GM20000 (cell line): Measurements from ENCODE around the gene COL3A1.
A peak's percentile ranks its signal among the peaks of the same experiment; 100 is the strongest.

Experiments used
- DNase-seq: peaks from one replicate; pipeline ENCODE4 v3.0.0; 2012; ENCODE audit warnings: low spot score
- TF ChIP-seq, protein P1 (sequence below): IDR thresholded peaks from 2 replicates; pipeline ENCODE4 v1.5.1; 2012; ENCODE audit warnings: mild to moderate bottlenecking, control low read depth; ENCODE audit errors: extremely low read depth, missing control alignments

The COL3A1 gene

GRCh38 chr2:188975497-188976102 lies 1.4 kb downstream of the COL3A1 start:
- DNase-seq, result no peak
- TF ChIP-seq, protein P1, sequence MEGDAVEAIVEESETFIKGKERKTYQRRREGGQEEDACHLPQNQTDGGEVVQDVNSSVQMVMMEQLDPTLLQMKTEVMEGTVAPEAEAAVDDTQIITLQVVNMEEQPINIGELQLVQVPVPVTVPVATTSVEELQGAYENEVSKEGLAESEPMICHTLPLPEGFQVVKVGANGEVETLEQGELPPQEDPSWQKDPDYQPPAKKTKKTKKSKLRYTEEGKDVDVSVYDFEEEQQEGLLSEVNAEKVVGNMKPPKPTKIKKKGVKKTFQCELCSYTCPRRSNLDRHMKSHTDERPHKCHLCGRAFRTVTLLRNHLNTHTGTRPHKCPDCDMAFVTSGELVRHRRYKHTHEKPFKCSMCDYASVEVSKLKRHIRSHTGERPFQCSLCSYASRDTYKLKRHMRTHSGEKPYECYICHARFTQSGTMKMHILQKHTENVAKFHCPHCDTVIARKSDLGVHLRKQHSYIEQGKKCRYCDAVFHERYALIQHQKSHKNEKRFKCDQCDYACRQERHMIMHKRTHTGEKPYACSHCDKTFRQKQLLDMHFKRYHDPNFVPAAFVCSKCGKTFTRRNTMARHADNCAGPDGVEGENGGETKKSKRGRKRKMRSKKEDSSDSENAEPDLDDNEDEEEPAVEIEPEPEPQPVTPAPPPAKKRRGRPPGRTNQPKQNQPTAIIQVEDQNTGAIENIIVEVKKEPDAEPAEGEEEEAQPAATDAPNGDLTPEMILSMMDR, result no peak

DNA sequence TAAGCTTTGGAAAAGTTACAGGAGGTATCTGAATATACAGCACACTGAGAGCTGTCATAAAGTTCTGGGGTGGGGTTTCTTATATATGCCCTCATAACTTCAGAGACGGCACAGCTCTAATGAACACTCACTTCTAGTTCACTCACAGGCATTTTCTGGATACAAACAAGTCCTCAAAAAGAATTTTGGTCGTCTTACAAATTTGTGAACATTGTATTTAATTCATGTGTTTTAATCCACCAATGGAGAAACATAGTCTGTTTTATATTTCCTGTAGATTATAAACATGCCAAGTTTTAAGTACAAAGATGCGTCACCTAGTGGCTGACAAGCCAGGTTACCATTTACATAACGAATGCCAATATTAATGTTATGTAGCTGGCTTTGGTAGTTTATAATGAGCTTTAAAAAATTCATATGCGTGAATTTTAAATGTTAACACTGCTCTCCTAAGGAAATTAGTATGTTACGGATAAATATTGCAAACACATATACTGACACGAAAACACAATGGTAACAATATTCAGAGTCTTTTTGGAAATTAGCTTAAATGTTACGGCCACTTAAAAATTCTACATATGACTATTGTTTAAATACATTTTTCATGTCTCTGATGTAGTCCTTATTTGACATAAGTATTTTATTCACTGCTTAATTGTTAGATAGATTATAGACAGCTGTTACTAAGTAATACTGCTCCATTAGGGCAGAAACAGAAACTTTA lies 2.5 kb downstream of the COL3A1 start:
- TF ChIP-seq, protein P1, result peak; percentile 17
- DNase-seq, result no peak

- TF ChIP-seq, protein P1, result no peak
- DNase-seq, result no peak
Observed at GRCh38 chr2:188977317-188977716, 3.1 kb downstream of the COL3A1 start.

DNA sequence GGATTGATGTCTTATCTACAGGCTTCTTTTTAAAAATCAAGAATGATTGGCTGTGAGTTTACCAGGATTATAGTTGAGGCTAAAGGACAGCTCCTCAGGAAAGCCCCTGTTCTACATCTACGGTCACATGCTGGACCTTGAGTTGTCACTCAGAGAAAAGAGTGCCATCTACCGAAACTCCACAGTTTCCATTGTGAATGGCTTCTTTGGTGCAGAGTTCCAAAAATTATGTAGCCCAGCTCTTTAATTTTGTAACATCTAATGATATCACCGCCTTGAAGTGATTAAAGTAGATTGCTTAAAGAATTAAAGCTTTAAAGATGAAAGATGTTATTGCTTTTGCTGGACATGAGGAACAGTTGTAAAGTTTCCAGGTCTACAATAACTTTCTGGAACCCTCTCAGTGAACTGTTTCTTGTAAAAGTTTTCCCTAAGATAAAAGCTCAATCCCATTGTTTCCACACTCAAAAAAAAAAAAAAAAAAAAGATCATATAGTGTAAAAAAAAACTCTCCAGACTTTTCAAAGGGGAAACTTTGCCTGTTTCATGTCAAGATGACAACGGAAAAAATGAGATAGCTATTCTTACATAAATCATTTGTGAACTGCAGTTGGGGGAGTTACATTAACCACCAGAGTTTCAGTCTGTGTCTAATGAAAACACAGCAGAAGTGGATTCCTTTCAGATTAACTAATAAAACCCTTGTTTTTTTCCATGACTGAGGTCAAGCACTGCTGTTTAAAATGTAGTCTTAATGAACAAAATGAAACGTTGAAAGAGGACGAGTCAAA lies 4.3 kb downstream of the COL3A1 start:
- peak; percentile 38 for DNase-seq
- TF ChIP-seq, protein P1, result no peak

DNA sequence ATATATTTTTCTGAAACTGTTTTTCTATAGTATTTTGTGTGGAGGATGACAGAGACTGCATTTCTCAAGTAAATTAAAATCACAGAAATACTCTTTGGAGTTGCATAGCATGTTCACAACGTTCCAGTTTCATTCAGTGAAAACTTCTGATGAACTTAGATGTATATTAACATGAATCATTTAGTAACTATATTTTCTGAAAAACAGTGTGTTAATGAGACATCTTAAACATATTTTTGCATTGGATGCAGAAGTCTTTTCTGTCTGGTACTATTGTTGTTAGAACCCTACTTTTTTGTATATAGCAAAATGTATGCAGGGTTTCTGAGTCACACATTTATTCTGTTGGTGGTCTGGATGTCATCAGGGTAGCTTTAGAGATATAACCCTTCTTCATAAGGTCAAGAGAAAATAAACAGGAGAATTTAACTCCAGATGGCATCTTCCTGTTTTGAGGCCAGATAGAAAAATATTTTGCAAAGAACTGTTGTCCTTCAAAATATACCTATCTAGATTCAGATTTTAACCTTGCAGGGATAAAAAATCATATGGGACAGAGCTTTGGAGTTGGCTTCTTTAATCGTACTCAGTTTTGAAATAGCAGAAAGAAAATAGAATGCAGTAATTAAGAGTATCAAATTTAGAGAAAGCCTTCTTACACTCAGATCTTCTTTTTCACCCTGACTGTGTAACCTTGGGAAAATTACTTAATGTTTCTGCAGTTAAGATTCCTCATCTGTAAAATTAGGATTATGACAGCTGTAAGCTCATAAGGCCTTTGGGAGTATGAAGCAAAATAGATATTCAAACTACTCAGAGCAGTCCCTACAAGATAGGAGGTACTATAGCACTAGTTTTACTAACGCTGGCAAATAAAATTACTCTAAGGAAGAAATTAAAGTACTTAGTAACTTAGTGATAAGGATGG lies 5.3 kb downstream of the COL3A1 start:
- no peak for DNase-seq
- TF ChIP-seq, protein P1, result no peak

DNA sequence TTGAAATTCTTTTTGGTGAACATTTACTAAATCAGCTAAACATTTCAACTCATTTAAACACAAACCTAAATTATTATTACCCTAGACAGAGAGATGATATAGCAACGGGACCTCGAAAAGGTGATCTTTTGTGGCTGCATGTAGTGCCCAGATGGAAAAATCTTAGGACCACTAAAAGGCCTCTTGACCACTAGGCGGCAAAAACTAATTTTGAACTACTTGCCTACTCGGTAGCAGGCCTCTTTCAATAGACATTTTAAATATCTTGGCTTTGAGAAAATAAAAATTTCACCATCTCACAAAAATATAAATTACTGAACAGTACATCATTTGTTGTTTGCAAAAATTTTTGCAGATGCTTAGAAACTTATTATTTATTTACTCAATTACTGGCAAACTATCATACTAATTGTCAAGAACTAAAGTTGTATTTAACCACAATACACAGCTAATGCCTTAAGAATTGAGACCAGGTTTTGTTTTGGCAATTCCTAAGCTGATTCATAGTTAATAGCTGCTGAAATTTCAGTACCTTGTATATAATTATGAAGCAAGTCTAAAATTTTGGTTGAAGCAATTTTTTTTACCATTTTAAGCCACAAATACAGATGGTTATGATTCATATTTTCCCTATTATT lies 9.4 kb downstream of the COL3A1 start:
- no peak for DNase-seq
- TF ChIP-seq, protein P1, result no peak
